ENCODE measurements around the gene LZTS3.

DNA sequence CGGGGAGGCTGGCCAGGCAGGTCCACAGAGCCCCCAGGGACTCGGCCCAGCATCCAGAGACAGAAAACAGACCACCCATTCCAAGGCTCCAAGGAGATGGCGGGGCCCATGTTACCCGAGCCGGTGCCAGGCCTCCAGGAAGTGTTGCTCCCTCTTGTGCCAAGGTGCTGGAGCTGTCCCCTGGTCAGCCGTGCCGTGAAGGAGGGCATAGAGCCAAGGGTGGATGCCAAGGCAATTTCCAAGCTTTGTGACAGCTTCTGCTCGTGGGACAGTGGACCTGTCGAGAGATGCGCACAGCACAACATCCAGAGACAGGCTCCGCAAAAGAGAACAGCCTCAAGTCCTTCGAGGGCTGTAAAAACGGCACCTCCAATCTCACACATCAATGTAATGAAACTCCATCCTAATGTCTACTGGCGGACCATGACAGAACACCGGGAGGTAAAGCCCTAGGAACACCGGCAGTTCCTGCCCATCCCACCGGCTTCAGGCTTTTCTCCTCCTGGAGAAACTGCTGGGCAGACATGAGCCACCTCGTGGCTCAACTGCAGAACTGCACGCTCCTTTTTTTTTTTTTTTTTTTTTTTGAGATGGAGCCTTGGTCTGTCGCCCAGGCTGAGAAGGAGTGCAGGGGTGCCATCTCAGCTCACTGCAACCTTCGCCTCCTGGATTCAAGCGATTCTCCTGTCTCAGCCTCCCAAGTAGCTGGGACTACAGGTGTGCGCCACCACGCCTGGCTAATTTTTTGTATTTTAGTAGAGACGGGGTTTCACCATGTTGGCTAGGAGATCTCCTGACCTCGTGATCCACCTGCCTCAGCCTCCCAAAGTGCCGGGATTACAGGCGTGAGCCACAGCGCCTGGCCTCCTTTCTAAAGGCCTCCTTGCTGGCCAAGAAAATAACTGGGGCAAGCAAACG, 57.9 kb downstream of the LZTS3 start:
- TF ChIP-seq TCF4 (CRISPR knock-in tag; IDR thresholded peaks at IDR 0.05; ENCODE audit: borderline replicate concordance) (no peak), PPARA (CRISPR knock-in tag; IDR thresholded peaks at IDR 0.05; ENCODE audit: borderline replicate concordance) (no peak), RARB (CRISPR knock-in tag; IDR thresholded peaks at IDR 0.05) (no peak)
